GM23338 (cell line): ENCODE data around the gene GAPDHS. TPM values are rescaled to one million over a fixed set of nuclear protein-coding genes. Genes with fewer than 3 reads are reported as not detected.

ENCODE experiments used
- ATAC-seq: fragments of 200-7000 bp; cut with Tn5 transposase; 3 replicates; pipeline ENCODE4 v1.9.1; 2020
- DNase-seq: peaks from one replicate; pipeline ENCODE4 v3.0.0-alpha.2; 2015; ENCODE audit warnings: low spot score
- H2AFZ ChIP-seq: fragments of 200-600 bp; sonication (generic); 2 replicates; pipeline ENCODE4 v1.8.0; 2016; ENCODE audit warnings: antibody characterized with exemption, mild to moderate bottlenecking, moderate library complexity
- H3F3A ChIP-seq: fragments of 200-600 bp; sonication (generic); replicated peaks from 2 replicates; pipeline ENCODE4 v1.8.0; 2017; ENCODE audit warnings: antibody characterized with exemption, mixed run types, low read depth
- H3K27ac ChIP-seq: fragments of 200-600 bp; sonication (generic); 2 replicates; pipeline ENCODE4 v1.6.1; 2016; ENCODE audit warnings: low read depth
- H3K27me3 ChIP-seq: fragments of 200-600 bp; sonication (generic); 2 replicates; pipeline ENCODE4 v1.8.0; 2016; ENCODE audit warnings: mild to moderate bottlenecking, mixed run types, moderate library complexity; ENCODE audit not compliant: insufficient read depth
- H3K36me3 ChIP-seq: fragments of 200-600 bp; sonication (generic); 2 replicates; pipeline ENCODE4 v1.8.0; 2016; ENCODE audit warnings: mild to moderate bottlenecking; ENCODE audit not compliant: insufficient read depth
- H3K4me1 ChIP-seq: fragments of 200-600 bp; sonication (generic); 2 replicates; pipeline ENCODE4 v1.8.0; 2016; ENCODE audit warnings: mild to moderate bottlenecking, moderate library complexity; ENCODE audit not compliant: insufficient read depth
- H3K4me2 ChIP-seq: fragments of 200-600 bp; sonication (generic); 2 replicates; pipeline ENCODE4 v1.7.1; 2017; ENCODE audit warnings: mixed run types
- H3K4me3 ChIP-seq: fragments of 200-600 bp; sonication (generic); 2 replicates; pipeline ENCODE4 v1.6.1; 2016; ENCODE audit warnings: mixed run types
- H3K79me2 ChIP-seq: fragments of 200-600 bp; sonication (generic); replicated peaks from 2 replicates; pipeline ENCODE4 v1.8.0; 2017; ENCODE audit warnings: mild to moderate bottlenecking; ENCODE audit not compliant: insufficient read depth
- H3K9me2 ChIP-seq: fragments of 200-600 bp; sonication (generic); 2 replicates; pipeline ENCODE4 v1.8.0; 2017; ENCODE audit not compliant: insufficient read depth
- H4K20me1 ChIP-seq: fragments of 200-600 bp; sonication (generic); replicated peaks from 2 replicates; pipeline ENCODE4 v1.8.0; 2017; ENCODE audit warnings: mild to moderate bottlenecking; ENCODE audit not compliant: insufficient read depth
- H3K27ac Mint-ChIP-seq: 2 replicates; pipeline ENCODE4 v1.8.0; 2020; ENCODE audit warnings: inconsistent platforms, mild to moderate bottlenecking, moderate library complexity, mixed read lengths
- H3K27me3 Mint-ChIP-seq: 3 replicates; pipeline ENCODE4 v1.8.0; 2022; ENCODE audit warnings: low read depth, mild to moderate bottlenecking, moderate library complexity, mixed read lengths, inconsistent platforms; ENCODE audit not compliant: insufficient read depth, poor library complexity
- H3K36me3 Mint-ChIP-seq: 3 replicates; pipeline ENCODE4 v1.8.0; 2021; ENCODE audit warnings: low read depth, mild to moderate bottlenecking, inconsistent platforms, moderate library complexity, mixed read lengths
- H3K4me1 Mint-ChIP-seq: 3 replicates; pipeline ENCODE4 v1.8.0; 2020; ENCODE audit warnings: mild to moderate bottlenecking, inconsistent platforms, mixed read lengths
- H3K4me3 Mint-ChIP-seq: 3 replicates; pipeline ENCODE4 v1.8.0; 2021; ENCODE audit warnings: moderate library complexity, mild to moderate bottlenecking, inconsistent platforms, mixed read lengths
- H3K9me3 Mint-ChIP-seq: 3 replicates; pipeline ENCODE4 v1.8.0; 2020; ENCODE audit warnings: moderate library complexity, mild to moderate bottlenecking, inconsistent platforms, mixed read lengths
- CREB1 ChIP-seq: fragments of 250-450 bp; sonication (Bioruptor Pico); IDR thresholded peaks from 2 replicates; pipeline ENCODE4 v1.5.0; 2020; ENCODE audit warnings: low read depth, mild to moderate bottlenecking, moderate library complexity
- CTCF ChIP-seq, 2 experiments: fragments of 200-600 bp in 1 of 2; sonication (generic) in 1 of 2; conservative IDR thresholded peaks; 2 replicates each; pipeline versions ENCODE4 v1.5.1 to v1.6.1; 2016 to 2017; ENCODE audit warnings: antibody characterized with exemption in 2 of 2, low read depth in 2 of 2, mild to moderate bottlenecking in 2 of 2, moderate library complexity in 1 of 2
- EZH2 ChIP-seq: fragments of 200-600 bp; sonication (generic); IDR thresholded peaks from one replicate; pipeline ENCODE4 v1.8.0; 2017; ENCODE audit warnings: antibody characterized with exemption, mild to moderate bottlenecking, low read depth; ENCODE audit not compliant: unreplicated experiment
- JUNB ChIP-seq: IDR thresholded peaks from one replicate; pipeline ENCODE4 v1.6.1; 2016; ENCODE audit warnings: antibody characterized with exemption; ENCODE audit not compliant: unreplicated experiment
- NANOG ChIP-seq: IDR thresholded peaks from 2 replicates; pipeline ENCODE4 v1.6.1; 2016; ENCODE audit warnings: antibody characterized with exemption, borderline replicate concordance
- STAT1 ChIP-seq: IDR thresholded peaks from one replicate; pipeline ENCODE4 v1.6.1; 2016; ENCODE audit warnings: antibody characterized with exemption; ENCODE audit not compliant: unreplicated experiment
- ZNF114 ChIP-seq: fragments of 250-450 bp; sonication (Bioruptor Pico); IDR thresholded peaks from 2 replicates; pipeline ENCODE4 v1.5.0; 2020; ENCODE audit warnings: mild to moderate bottlenecking, moderate library complexity
- ZNF331 ChIP-seq: fragments of 250-450 bp; sonication (Bioruptor Pico); IDR thresholded peaks from 2 replicates; pipeline ENCODE4 v1.5.0; 2020; ENCODE audit warnings: low read depth, mild to moderate bottlenecking, moderate library complexity
- ZNF462 ChIP-seq: fragments of 250-450 bp; sonication (Bioruptor Pico); IDR thresholded peaks from 2 replicates; pipeline ENCODE4 v1.5.0; 2020; ENCODE audit warnings: mild to moderate bottlenecking, moderate library complexity
- polyA plus RNA-seq: library from polyadenylated mRNA; unstranded; fragments of >200 nt; fragmentation: Nextera tagmentation; extraction: Ambion mirVana; gene quantifications from 2 replicates; pipeline ENCODE4 v1.2.1, GENCODE V29; 2016
- total RNA-seq: library from RNA; depleted of rRNA; stranded (reverse); fragments of >200 nt; shearing (Covaris generic); gene quantifications from 2 replicates; pipeline ENCODE4 v1.2.3, GENCODE V29; 2014
- TF ChIP-seq, protein P1 (sequence below): IDR thresholded peaks from one replicate; pipeline ENCODE4 v1.6.1; 2018; ENCODE audit warnings: antibody characterized with exemption; ENCODE audit not compliant: unreplicated experiment
- TF ChIP-seq, protein P2 (sequence below): IDR thresholded peaks from 2 replicates; pipeline ENCODE4 v1.6.1; 2016; ENCODE audit warnings: antibody characterized with exemption

Gene GAPDHS
- total and polyA plus RNA-seq, 2 experiments from 2014 or later = not detected

DNA sequence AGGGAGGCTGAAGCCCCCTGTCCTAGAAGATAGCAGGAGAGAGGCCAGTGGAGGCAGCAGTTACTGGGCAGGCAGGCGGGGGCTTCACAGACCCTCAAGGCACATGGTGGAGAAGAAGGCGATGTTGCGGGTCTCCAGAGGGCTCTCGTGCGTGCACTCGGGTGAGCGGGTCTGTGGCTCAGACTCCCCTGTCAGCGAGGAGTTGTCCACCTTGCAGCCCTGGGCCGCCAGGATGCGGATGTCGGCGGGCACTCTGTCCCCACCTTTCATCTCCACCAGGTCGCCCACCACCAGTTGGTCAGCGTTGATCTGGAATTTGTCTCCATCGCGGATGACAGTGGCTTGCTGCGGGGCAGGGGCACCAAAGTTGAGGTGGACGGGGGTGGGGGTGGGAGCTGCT lies 27.0 kb downstream of the GAPDHS start (continued):
- no peak for TF ChIP-seq ZNF462 (CRISPR knock-in tag)
- TF ChIP-seq CTCF (conservative IDR thresholded peaks at IDR 0.05; ENCODE audit: low read depth in 2 of 2) = no peak
- no peak for TF ChIP-seq CREB1
- TF ChIP-seq NANOG = no peak
- no peak for TF ChIP-seq STAT1
- no peak for TF ChIP-seq EZH2
- TF ChIP-seq ZNF331 (CRISPR knock-in tag) = no peak

- H3K4me1 Mint-ChIP-seq = peaks cover 12% of the 10 kb centered on the region
- Histone ChIP-seq H3K9me2 (no peaks in the 10 kb centered on the region), H3K36me3 (no peaks in the 10 kb centered on the region), H3F3A (peaks cover 11% of the 10 kb centered on the region; the same call in 1 of the 2 replicates), H3K4me1 (peaks cover 8% of the 10 kb centered on the region; the same call in 1 of the 2 replicates), H3K27ac (no peak overlapping the region), H3K4me3 (no peak overlapping the region), H3K4me2 (no peak overlapping the region), H3K79me2 (no peaks in the 10 kb centered on the region), H3K27me3 (peaks cover 10% of the 10 kb centered on the region), H4K20me1 (no peaks in the 10 kb centered on the region), H2AFZ (no peak overlapping the region)
- H3K27ac Mint-ChIP-seq = no peak overlapping the region
- DNase-seq (no peak), ATAC-seq (no peak)
- H3K9me3 Mint-ChIP-seq = no peaks in the 10 kb centered on the region; the same call in 1 of the 3 replicates
- H3K36me3 Mint-ChIP-seq = no peaks in the 10 kb centered on the region; the same call in 2 of the 3 replicates
- no peak overlapping the region for H3K4me3 Mint-ChIP-seq
- TF ChIP-seq NANOG (no peak), STAT1 (no peak), ZNF114 (CRISPR knock-in tag) (no peak), JUNB (no peak)
- TF ChIP-seq, protein P1, sequence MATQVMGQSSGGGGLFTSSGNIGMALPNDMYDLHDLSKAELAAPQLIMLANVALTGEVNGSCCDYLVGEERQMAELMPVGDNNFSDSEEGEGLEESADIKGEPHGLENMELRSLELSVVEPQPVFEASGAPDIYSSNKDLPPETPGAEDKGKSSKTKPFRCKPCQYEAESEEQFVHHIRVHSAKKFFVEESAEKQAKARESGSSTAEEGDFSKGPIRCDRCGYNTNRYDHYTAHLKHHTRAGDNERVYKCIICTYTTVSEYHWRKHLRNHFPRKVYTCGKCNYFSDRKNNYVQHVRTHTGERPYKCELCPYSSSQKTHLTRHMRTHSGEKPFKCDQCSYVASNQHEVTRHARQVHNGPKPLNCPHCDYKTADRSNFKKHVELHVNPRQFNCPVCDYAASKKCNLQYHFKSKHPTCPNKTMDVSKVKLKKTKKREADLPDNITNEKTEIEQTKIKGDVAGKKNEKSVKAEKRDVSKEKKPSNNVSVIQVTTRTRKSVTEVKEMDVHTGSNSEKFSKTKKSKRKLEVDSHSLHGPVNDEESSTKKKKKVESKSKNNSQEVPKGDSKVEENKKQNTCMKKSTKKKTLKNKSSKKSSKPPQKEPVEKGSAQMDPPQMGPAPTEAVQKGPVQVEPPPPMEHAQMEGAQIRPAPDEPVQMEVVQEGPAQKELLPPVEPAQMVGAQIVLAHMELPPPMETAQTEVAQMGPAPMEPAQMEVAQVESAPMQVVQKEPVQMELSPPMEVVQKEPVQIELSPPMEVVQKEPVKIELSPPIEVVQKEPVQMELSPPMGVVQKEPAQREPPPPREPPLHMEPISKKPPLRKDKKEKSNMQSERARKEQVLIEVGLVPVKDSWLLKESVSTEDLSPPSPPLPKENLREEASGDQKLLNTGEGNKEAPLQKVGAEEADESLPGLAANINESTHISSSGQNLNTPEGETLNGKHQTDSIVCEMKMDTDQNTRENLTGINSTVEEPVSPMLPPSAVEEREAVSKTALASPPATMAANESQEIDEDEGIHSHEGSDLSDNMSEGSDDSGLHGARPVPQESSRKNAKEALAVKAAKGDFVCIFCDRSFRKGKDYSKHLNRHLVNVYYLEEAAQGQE = no peak
- TF ChIP-seq, protein P2, sequence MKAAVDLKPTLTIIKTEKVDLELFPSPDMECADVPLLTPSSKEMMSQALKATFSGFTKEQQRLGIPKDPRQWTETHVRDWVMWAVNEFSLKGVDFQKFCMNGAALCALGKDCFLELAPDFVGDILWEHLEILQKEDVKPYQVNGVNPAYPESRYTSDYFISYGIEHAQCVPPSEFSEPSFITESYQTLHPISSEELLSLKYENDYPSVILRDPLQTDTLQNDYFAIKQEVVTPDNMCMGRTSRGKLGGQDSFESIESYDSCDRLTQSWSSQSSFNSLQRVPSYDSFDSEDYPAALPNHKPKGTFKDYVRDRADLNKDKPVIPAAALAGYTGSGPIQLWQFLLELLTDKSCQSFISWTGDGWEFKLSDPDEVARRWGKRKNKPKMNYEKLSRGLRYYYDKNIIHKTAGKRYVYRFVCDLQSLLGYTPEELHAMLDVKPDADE = no peak
- peaks cover 26% of the 10 kb centered on the region for H3K27me3 Mint-ChIP-seq
These were observed 27.4 kb downstream of the GAPDHS start for GRCh38 chr19:35560677-35561076.
